HEK293 (cell line): ENCODE measurements around the gene CNGB1.

Experiments used
- CTCF ChIA-PET: fragments of 350-600 bp; formaldehyde crosslinking; extraction: SDS; loops from one replicate; lab custom pipeline; 2021; ENCODE audit warnings: antibody characterized with exemption; lab: Yijun Ruan, JAX
- POLR2A ChIA-PET: fragments of 300-600 bp; formaldehyde crosslinking; extraction: SDS; loops from one replicate; lab custom pipeline; 2020; ENCODE audit warnings: antibody characterized with exemption, inconsistent platforms; lab: Yijun Ruan, JAX
- H3K27ac ChIP-seq: fragments of 200-500 bp; sonication (Bioruptor generic); 2 replicates; pipeline ENCODE4 v1.5.1; 2014; ENCODE audit warnings: low read depth, low read length, control low read depth, inconsistent platforms; ENCODE audit errors: extremely low read depth
- H3K36me3 ChIP-seq, 2 experiments: fragments of 200-500 bp in 1 of 2; sonication (Bioruptor generic) in 1 of 2; 1 replicate in 1 of 2; 2 replicates in 1 of 2; pipeline ENCODE4 v1.5.1; 2014 to 2017; ENCODE audit warnings: inconsistent platforms in 2 of 2, low read length in 2 of 2; ENCODE audit not compliant: control insufficient read depth in 2 of 2, insufficient read depth in 1 of 2
- H3K4me1 ChIP-seq: fragments of 200-500 bp; sonication (Bioruptor generic); 2 replicates; pipeline ENCODE4 v1.5.1; 2014; ENCODE audit warnings: mild to moderate bottlenecking, low read length, inconsistent platforms; ENCODE audit not compliant: control insufficient read depth, insufficient read depth
- H3K4me3 ChIP-seq: 2 replicates; pipeline ENCODE4 v1.5.1; 2011; ENCODE audit warnings: low read depth, mild to moderate bottlenecking, control low read depth, low read length, moderate library complexity
- H3K9me3 ChIP-seq: fragments of 200-500 bp; sonication (Bioruptor generic); 2 replicates; pipeline ENCODE4 v1.5.1; 2014; ENCODE audit warnings: low read depth, low read length, inconsistent platforms; ENCODE audit not compliant: control insufficient read depth, insufficient read depth
- HOXC10 ChIP-seq: sonication (generic); formaldehyde crosslinking; IDR thresholded peaks from 2 replicates; pipeline ENCODE4 v1.8.1; 2023; ENCODE audit warnings: mild to moderate bottlenecking, missing genetic modification reagents
- REST ChIP-seq: fragments of 450-650 bp; formaldehyde crosslinking; IDR thresholded peaks from 2 replicates; pipeline ENCODE4 v1.5.1; 2016; ENCODE audit warnings: missing biosample characterization, missing genetic modification characterization
- TSHZ1 ChIP-seq: fragments of 450-650 bp; formaldehyde crosslinking; IDR thresholded peaks from 2 replicates; pipeline ENCODE4 v1.5.1; 2016; ENCODE audit warnings: missing biosample characterization, missing genetic modification characterization, borderline replicate concordance
- ZNF112 ChIP-seq: fragments of 450-650 bp; formaldehyde crosslinking; IDR thresholded peaks from 2 replicates; pipeline ENCODE4 v1.5.0; 2017; ENCODE audit warnings: missing biosample characterization, missing genetic modification characterization
- ZNF140 ChIP-seq: fragments of 450-650 bp; formaldehyde crosslinking; IDR thresholded peaks from 2 replicates; pipeline ENCODE4 v1.5.1; 2016; ENCODE audit warnings: missing biosample characterization, missing genetic modification characterization
- ZNF16 ChIP-seq: fragments of 450-650 bp; formaldehyde crosslinking; IDR thresholded peaks from 2 replicates; pipeline ENCODE4 v1.5.1; 2016; ENCODE audit warnings: low read depth, missing biosample characterization, missing genetic modification characterization
- ZNF18 ChIP-seq: fragments of 450-650 bp; formaldehyde crosslinking; IDR thresholded peaks from 2 replicates; pipeline ENCODE4 v1.5.1; 2016; ENCODE audit warnings: missing biosample characterization, missing genetic modification characterization
- ZNF26 ChIP-seq: fragments of 450-650 bp; formaldehyde crosslinking; IDR thresholded peaks from 2 replicates; pipeline ENCODE4 v1.5.1; 2016; ENCODE audit warnings: missing biosample characterization, missing genetic modification characterization
- ZNF302 ChIP-seq: fragments of 450-650 bp; formaldehyde crosslinking; IDR thresholded peaks from 2 replicates; pipeline ENCODE4 v1.5.1; 2016; ENCODE audit warnings: missing biosample characterization, missing genetic modification characterization, low read depth
- ZNF596 ChIP-seq: fragments of 450-650 bp; IDR thresholded peaks from 2 replicates; pipeline ENCODE4 v1.5.0; 2018; ENCODE audit warnings: missing biosample characterization, mild to moderate bottlenecking, missing genetic modification characterization, moderate library complexity
- ZNF621 ChIP-seq: fragments of 450-650 bp; formaldehyde crosslinking; IDR thresholded peaks from 2 replicates; pipeline ENCODE4 v1.5.1; 2017; ENCODE audit warnings: missing biosample characterization, missing genetic modification characterization
- ZNF623 ChIP-seq: fragments of 450-650 bp; formaldehyde crosslinking; IDR thresholded peaks from 2 replicates; pipeline ENCODE4 v1.5.1; 2016; ENCODE audit warnings: missing biosample characterization, missing genetic modification characterization
- ZNF645 ChIP-seq: fragments of 450-650 bp; formaldehyde crosslinking; IDR thresholded peaks from 2 replicates; pipeline ENCODE4; 2016; ENCODE audit warnings: missing biosample characterization, missing genetic modification characterization
- ZNF704 ChIP-seq: fragments of 450-650 bp; formaldehyde crosslinking; IDR thresholded peaks from 2 replicates; pipeline ENCODE4 v1.5.1; 2016; ENCODE audit warnings: missing biosample characterization, missing genetic modification characterization
- ZNF777 ChIP-seq: fragments of 450-650 bp; formaldehyde crosslinking; IDR thresholded peaks from 2 replicates; pipeline ENCODE4 v1.5.1; 2017; ENCODE audit warnings: missing biosample characterization, missing genetic modification characterization, borderline replicate concordance
- ZNF791 ChIP-seq: fragments of 450-650 bp; formaldehyde crosslinking; IDR thresholded peaks from 2 replicates; pipeline ENCODE4 v1.5.1; 2016; ENCODE audit warnings: missing biosample characterization, missing genetic modification characterization
- ZNF792 ChIP-seq: fragments of 450-650 bp; formaldehyde crosslinking; IDR thresholded peaks from 2 replicates; pipeline ENCODE4 v1.5.1; 2016; ENCODE audit warnings: missing biosample characterization, missing genetic modification characterization
- ZSCAN23 ChIP-seq: fragments of 450-650 bp; formaldehyde crosslinking; IDR thresholded peaks from 2 replicates; pipeline ENCODE4 v1.5.1; 2016; ENCODE audit warnings: missing biosample characterization, missing genetic modification characterization

The CNGB1 gene

GRCh38 chr16:57930533-57930932 lies 40.4 kb downstream of the CNGB1 start:
- Histone ChIP-seq H3K4me3 (no peak overlapping the region), H3K36me3 (no peaks in the 10 kb centered on the region), H3K4me1 (no peaks in the 10 kb centered on the region), H3K27ac (no peak overlapping the region), H3K9me3 (no peaks in the 10 kb centered on the region)
- ChIA-PET POLR2A (no interaction called here), CTCF (interaction anchor here (0.6 kb wide), 1 partner anchor 38 kb away, joined by 3 read pairs; no protein-coding TSS in a partner anchor)
- no peak for TF ChIP-seq ZNF621
- TF ChIP-seq HOXC10, result no peak
- TF ChIP-seq ZNF623, result no peak
- TF ChIP-seq REST (tag by site-specific recombination), result no peak
- TF ChIP-seq ZNF704 (tag by site-specific recombination), result no peak
- TF ChIP-seq ZNF792 (tag by site-specific recombination), result no peak
- TF ChIP-seq ZNF16 (tag by site-specific recombination), result no peak
- TF ChIP-seq TSHZ1 (tag by site-specific recombination), result no peak
- TF ChIP-seq ZNF645 (tag by site-specific recombination), result no peak
- no peak for TF ChIP-seq ZNF777 (tag by site-specific recombination)

GRCh38 chr16:57929250-57929649 lies 41.7 kb downstream of the CNGB1 start:
- no peak overlapping the region for H3K27ac ChIP-seq
- ChIA-PET CTCF (no interaction called here), POLR2A (no interaction called here)
- no peaks in the 10 kb centered on the region for H3K4me1 ChIP-seq
- H3K4me3 ChIP-seq, result no peak overlapping the region
- TF ChIP-seq ZNF596 (tag by site-specific recombination) (peak; percentile 64), ZSCAN23 (tag by site-specific recombination) (no peak)
- H3K36me3 ChIP-seq, result no peaks in the 10 kb centered on the region
- H3K9me3 ChIP-seq, result no peaks in the 10 kb centered on the region

GRCh38 chr16:57926041-57926440 lies 44.9 kb downstream of the CNGB1 start:
- Histone ChIP-seq H3K9me3 (no peaks in the 10 kb centered on the region), H3K4me3 (no peak overlapping the region), H3K27ac (no peak overlapping the region), H3K4me1 (no peaks in the 10 kb centered on the region), H3K36me3 (no peaks in the 10 kb centered on the region)
- ChIA-PET POLR2A (no interaction called here), CTCF (interaction anchor here (0.5 to 1.0 kb wide), 3 partner anchors 13 to 196 kb away, joined by 3 to 4 read pairs (median 3); no protein-coding TSS in a partner anchor)
- no peak for TF ChIP-seq ZNF596 (tag by site-specific recombination)
- TF ChIP-seq ZNF112, result no peak
- no peak for TF ChIP-seq ZNF791 (tag by site-specific recombination)
- no peak for TF ChIP-seq ZNF26 (tag by site-specific recombination)
- TF ChIP-seq ZNF704 (tag by site-specific recombination), result no peak
- TF ChIP-seq ZNF18 (tag by site-specific recombination), result no peak
- TF ChIP-seq ZNF302, result no peak
- no peak for TF ChIP-seq ZNF140 (tag by site-specific recombination)
